PC-9 (cell line): ENCODE measurements around the gene FBXO48. TPM values are rescaled to one million over a fixed set of nuclear protein-coding genes. Genes with fewer than 3 reads are reported as not detected.
A peak's percentile ranks its signal among the peaks of the same experiment; 100 is the strongest.

Source experiments
- BruUV-seq: library from RNA; stranded (reverse); fragments of 400-500 nt; replicated peaks from 2 replicates; lab custom pipeline; 2021; lab: Mats Ljungman, UMichigan
- CTCF ChIA-PET: fragments of 300-600 bp; sonication (Branson Sonifier 250); formaldehyde crosslinking; loops from one replicate; lab custom pipeline; 2022; ENCODE audit warnings: antibody characterized with exemption; lab: Charles Lee
- POLR2A ChIA-PET: fragments of 300-600 bp; sonication (Branson Sonifier 250); formaldehyde crosslinking; loops from one replicate; lab custom pipeline; 2022; ENCODE audit warnings: antibody characterized with exemption; ENCODE audit not compliant: unreplicated experiment; lab: Charles Lee
- DNase-seq, 2 experiments: peaks; one replicate each; pipeline versions ENCODE4 v3.0.0 to v3.0.0-alpha.2; 2015 to 2022; ENCODE audit warnings: mixed read lengths in 1 of 2
- H2AFZ ChIP-seq: fragments of 200-600 bp; sonication (generic); 2 replicates; pipeline ENCODE4 v1.8.1; 2017; ENCODE audit warnings: antibody characterized with exemption
- H3F3A ChIP-seq: fragments of 200-600 bp; sonication (generic); 2 replicates; pipeline ENCODE4 v1.8.1; 2017; ENCODE audit warnings: antibody characterized with exemption, mild to moderate bottlenecking, low read depth; ENCODE audit not compliant: insufficient read depth
- H3K27ac ChIP-seq: fragments of 200-600 bp; sonication (generic); 2 replicates; pipeline ENCODE4 v1.6.1; 2016; ENCODE audit warnings: mixed run types
- H3K27me3 ChIP-seq: fragments of 200-600 bp; sonication (generic); 2 replicates; pipeline ENCODE4 v1.6.1; 2016; ENCODE audit warnings: low read depth, mixed run types; ENCODE audit not compliant: insufficient read depth
- H3K36me3 ChIP-seq: fragments of 200-600 bp; sonication (generic); 2 replicates; pipeline ENCODE4 v1.6.1; 2016; ENCODE audit warnings: low read depth, mixed run types
- H3K4me1 ChIP-seq: fragments of 200-600 bp; sonication (generic); replicated peaks from 2 replicates; pipeline ENCODE4 v1.6.1; 2016; ENCODE audit warnings: mixed run types; ENCODE audit not compliant: insufficient read depth
- H3K4me2 ChIP-seq: fragments of 200-600 bp; sonication (generic); 2 replicates; pipeline ENCODE4 v1.6.1; 2017; ENCODE audit warnings: mixed run types
- H3K4me3 ChIP-seq: fragments of 200-600 bp; sonication (generic); 2 replicates; pipeline ENCODE4 v1.6.1; 2016; ENCODE audit warnings: mixed run types
- H3K79me2 ChIP-seq: fragments of 200-600 bp; sonication (generic); 2 replicates; pipeline ENCODE4 v1.6.1; 2017; ENCODE audit warnings: low read depth, mixed run types
- H3K9me2 ChIP-seq: fragments of 200-600 bp; sonication (generic); 2 replicates; pipeline ENCODE4 v1.8.1; 2017; ENCODE audit warnings: mild to moderate bottlenecking; ENCODE audit not compliant: insufficient read depth
- H3K9me3 ChIP-seq: fragments of 200-600 bp; sonication (generic); 2 replicates; pipeline ENCODE4 v1.8.1; 2016; ENCODE audit warnings: low read depth; ENCODE audit not compliant: insufficient read depth
- H4K20me1 ChIP-seq: fragments of 200-600 bp; sonication (generic); 2 replicates; pipeline ENCODE4 v1.8.1; 2017; ENCODE audit not compliant: insufficient read depth
- EZH2 ChIP-seq: fragments of 200-600 bp; sonication (generic); IDR thresholded peaks from 2 replicates; pipeline ENCODE4 v1.8.0; 2017; ENCODE audit warnings: antibody characterized with exemption, low read depth
- intact Hi-C: fragments of 100-400 bp; cut with micrococcal nuclease; formaldehyde crosslinking; loops from one replicate; pipeline ENCODE4 v1.10.0; 2022; ENCODE audit not compliant: unreplicated experiment
- total RNA-seq: library from RNA; stranded (reverse); gene quantifications from 2 replicates; pipeline ENCODE4 v1.2.3, GENCODE V29; 2021
- TF ChIP-seq, protein P1 (sequence below): fragments of 200-600 bp; sonication (generic); conservative IDR thresholded peaks from 2 replicates; pipeline ENCODE4 v1.6.1; 2017; ENCODE audit warnings: mixed run types, antibody characterized with exemption, mild to moderate bottlenecking, moderate library complexity

FBXO48 gene
- total RNA-seq, 1 experiment from 2014 or later: 1.6 TPM

DNA sequence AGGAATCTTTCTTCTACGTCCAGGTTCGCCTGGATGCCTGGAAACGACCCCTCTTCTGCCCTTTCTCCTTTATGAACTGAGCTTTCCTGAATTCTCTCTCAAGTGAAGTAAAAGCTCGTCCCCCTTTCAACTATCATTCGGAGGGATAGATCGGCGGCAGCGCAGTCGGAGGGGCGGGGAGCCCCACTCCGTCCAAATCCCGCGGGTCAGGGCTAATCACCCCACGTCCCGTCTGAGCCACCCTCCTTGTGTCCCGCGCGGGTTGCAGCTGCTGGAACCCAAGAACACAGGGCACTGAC, 367 bp downstream of the FBXO48 start:
- H3K9me2 ChIP-seq: no peaks in the 10 kb centered on the region
- no peaks in the 10 kb centered on the region for H3K27me3 ChIP-seq
- no peak for TF ChIP-seq EZH2
- TF ChIP-seq, protein P1, sequence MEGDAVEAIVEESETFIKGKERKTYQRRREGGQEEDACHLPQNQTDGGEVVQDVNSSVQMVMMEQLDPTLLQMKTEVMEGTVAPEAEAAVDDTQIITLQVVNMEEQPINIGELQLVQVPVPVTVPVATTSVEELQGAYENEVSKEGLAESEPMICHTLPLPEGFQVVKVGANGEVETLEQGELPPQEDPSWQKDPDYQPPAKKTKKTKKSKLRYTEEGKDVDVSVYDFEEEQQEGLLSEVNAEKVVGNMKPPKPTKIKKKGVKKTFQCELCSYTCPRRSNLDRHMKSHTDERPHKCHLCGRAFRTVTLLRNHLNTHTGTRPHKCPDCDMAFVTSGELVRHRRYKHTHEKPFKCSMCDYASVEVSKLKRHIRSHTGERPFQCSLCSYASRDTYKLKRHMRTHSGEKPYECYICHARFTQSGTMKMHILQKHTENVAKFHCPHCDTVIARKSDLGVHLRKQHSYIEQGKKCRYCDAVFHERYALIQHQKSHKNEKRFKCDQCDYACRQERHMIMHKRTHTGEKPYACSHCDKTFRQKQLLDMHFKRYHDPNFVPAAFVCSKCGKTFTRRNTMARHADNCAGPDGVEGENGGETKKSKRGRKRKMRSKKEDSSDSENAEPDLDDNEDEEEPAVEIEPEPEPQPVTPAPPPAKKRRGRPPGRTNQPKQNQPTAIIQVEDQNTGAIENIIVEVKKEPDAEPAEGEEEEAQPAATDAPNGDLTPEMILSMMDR: no peak
- peak overlapping the region; percentile 31 for H3K27ac ChIP-seq
- H3K9me3 ChIP-seq: no peaks in the 10 kb centered on the region; the same call in 1 of the 2 replicates
- TSS peak; percentile 81 for BruUV-seq
- H2AFZ ChIP-seq: peak overlapping the region; percentile 98
- peak overlapping the region; percentile 76 for H3K4me3 ChIP-seq
- no peak for DNase-seq
- H3K36me3 ChIP-seq: no peaks in the 10 kb centered on the region
- H3K4me1 ChIP-seq: peaks cover 17% of the 10 kb centered on the region
- POLR2A ChIA-PET: interaction anchor here (0.5 to 0.7 kb wide), 5 partner anchors 21 to 522 kb away, joined by 3 to 7 read pairs (median 4); no protein-coding TSS in a partner anchor
- no peaks in the 10 kb centered on the region for H4K20me1 ChIP-seq
- no peaks in the 10 kb centered on the region for H3K79me2 ChIP-seq
- no peaks in the 10 kb centered on the region for H3F3A ChIP-seq
- intact Hi-C loops: loop anchor here (5.0 to 10.0 kb wide), 3 partner anchors 441 to 838 kb away; partner anchors contain the start of gene ANTXR1
- peak overlapping the region; percentile 88 for H3K4me2 ChIP-seq
- CTCF ChIA-PET: interaction anchor here (0.6 to 0.7 kb wide), 4 partner anchors 21 to 599 kb away, joined by 3 to 9 read pairs (median 6); partner anchors contain the start of gene ANTXR1

DNA sequence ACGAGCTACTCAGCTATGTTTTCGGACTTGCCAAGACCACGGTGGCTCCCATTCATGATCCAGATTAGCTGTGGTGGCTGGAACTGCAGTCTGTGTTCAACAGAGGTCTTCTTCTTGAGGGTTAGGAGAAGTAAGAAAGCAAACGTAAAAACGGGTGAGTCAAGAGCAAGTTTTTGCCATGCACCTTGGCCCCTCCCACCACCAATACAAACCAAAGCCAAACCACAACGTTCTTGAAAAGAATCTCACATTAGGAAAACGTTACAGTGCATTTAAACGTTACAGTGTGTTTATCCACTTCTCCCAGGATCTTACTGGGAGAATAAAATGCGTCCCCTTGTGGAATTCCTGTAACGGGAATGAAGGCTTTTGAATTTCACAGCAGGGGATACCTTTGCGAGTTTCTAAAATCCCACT, 725 bp downstream of the FBXO48 start:
- H3K4me1 ChIP-seq: peaks cover 17% of the 10 kb centered on the region
- peak overlapping the region; percentile 76 for H3K4me3 ChIP-seq
- no peaks in the 10 kb centered on the region for H3K27me3 ChIP-seq
- no peaks in the 10 kb centered on the region for H3F3A ChIP-seq
- H4K20me1 ChIP-seq: no peaks in the 10 kb centered on the region
- intact Hi-C loops: loop anchor here (5.0 to 10.0 kb wide), 3 partner anchors 441 to 838 kb away; partner anchors contain the start of gene ANTXR1
- no peak for TF ChIP-seq EZH2
- TF ChIP-seq, protein P1: no peak
- H3K79me2 ChIP-seq: no peaks in the 10 kb centered on the region
- BruUV-seq: no TSS peak
- no peaks in the 10 kb centered on the region; the same call in 1 of the 2 replicates for H3K9me3 ChIP-seq
- peak; percentile 19 to 61 for DNase-seq
- H3K9me2 ChIP-seq: no peaks in the 10 kb centered on the region
- peak overlapping the region; percentile 88 for H3K4me2 ChIP-seq
- H3K27ac ChIP-seq: peak overlapping the region; percentile 31
- POLR2A ChIA-PET: interaction anchor here (0.5 to 0.7 kb wide), 5 partner anchors 21 to 547 kb away, joined by 3 to 7 read pairs (median 4); no protein-coding TSS in a partner anchor
- CTCF ChIA-PET: interaction anchor here (0.6 to 0.7 kb wide), 4 partner anchors 21 to 598 kb away, joined by 3 to 9 read pairs (median 6); partner anchors contain the start of gene ANTXR1
- no peaks in the 10 kb centered on the region for H3K36me3 ChIP-seq
- H2AFZ ChIP-seq: peak overlapping the region; percentile 98

DNA sequence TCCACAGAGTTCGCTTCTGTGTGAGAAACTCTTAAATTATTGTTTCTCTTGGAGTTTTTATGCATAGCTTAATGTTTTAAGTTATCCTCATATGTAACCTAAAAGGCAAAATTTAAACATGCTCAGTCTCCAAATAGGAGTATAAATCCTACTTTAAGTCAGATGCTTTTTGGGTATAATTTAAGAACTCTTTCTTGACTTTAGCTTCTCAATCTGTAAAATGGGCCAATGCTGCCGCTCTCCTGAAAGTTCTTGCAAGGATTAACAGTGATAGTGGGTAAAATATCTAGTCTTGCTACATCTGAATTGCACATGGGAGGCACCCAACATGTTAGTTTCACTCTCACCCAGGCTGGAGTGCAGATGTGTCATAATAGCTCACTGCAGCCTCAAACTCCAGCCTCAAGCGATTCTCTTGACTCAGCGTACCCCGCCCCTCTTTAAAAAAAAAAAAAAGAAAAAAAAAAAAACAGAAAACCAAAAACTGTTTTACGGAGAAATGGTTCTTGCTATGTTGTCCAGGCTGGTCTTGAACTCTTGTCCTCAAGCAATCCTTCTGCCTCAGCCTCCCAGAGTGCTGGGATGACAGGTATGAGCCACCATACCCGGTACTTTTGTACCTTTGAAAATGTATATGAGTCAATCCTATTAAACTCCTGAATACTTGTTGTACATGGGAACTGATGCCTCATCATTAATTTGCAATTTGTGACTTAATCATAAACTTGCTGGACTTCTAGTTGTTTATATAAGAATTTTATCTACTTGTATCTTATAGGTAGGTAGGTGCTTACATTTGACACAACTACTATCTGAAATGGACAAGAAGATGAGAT, 1.8 kb downstream of the FBXO48 start:
- Histone ChIP-seq H2AFZ (peak overlapping the region; percentile 98; the same call in 1 of the 2 replicates), H4K20me1 (no peaks in the 10 kb centered on the region), H3K4me3 (peak overlapping the region; percentile 76; the same call in 1 of the 2 replicates), H3K27me3 (no peaks in the 10 kb centered on the region), H3K4me2 (peak overlapping the region; percentile 88), H3K27ac (no peak overlapping the region), H3K4me1 (peaks cover 17% of the 10 kb centered on the region), H3F3A (no peaks in the 10 kb centered on the region), H3K79me2 (no peaks in the 10 kb centered on the region), H3K9me3 (no peaks in the 10 kb centered on the region; the same call in 1 of the 2 replicates), H3K36me3 (no peaks in the 10 kb centered on the region), H3K9me2 (no peaks in the 10 kb centered on the region)
- TF ChIP-seq, protein P1: no peak
- TF ChIP-seq EZH2: no peak
- ChIA-PET CTCF (interaction anchor here (0.7 to 0.9 kb wide), 2 partner anchors 130 to 156 kb away, joined by 3 to 4 read pairs; no protein-coding TSS in a partner anchor), POLR2A (interaction anchor here (0.5 to 0.6 kb wide), 2 partner anchors 546 to 1022 kb away, joined by 3 to 7 read pairs; no protein-coding TSS in a partner anchor)
- BruUV-seq: no TSS peak
- DNase-seq: no peak
- intact Hi-C loops: loop anchor here (5.0 to 10.0 kb wide), 3 partner anchors 442 to 840 kb away; partner anchors contain the start of gene ANTXR1
